Measurements from ENCODE around the gene ITGBL1.

Gene ITGBL1

DNA sequence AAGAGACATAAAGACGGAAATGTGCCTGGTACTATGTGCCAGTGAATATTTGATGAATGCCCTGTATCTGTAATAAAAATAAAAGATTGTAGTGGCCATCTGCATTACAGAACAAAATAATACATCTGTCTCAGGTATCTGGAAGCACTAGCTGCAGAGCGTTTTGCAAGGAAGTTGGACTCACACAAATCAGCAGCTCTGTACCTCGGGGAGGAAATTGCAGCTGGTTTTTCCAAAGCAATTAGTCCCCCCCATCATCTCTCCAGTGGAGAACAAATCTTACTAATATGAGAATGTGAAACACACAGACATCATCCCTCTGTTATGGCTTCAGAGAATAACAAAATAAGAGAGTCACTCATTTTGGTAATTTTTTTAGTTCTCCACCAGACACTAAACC is 245.3 kb downstream of the ITGBL1 start:
- Histone ChIP-seq H3K9me2 (ENCODE audit: low read depth, low read length) (no peaks in the 10 kb centered on the region), H3K4me3 (ENCODE audit: low read depth, low read length, poor library complexity, severe bottlenecking) (no peak overlapping the region), H3K4me1 (ENCODE audit: insufficient read depth, low read length, severe bottlenecking) (no peaks in the 10 kb centered on the region), H3K9me3 (ENCODE audit: low read length) (no peaks in the 10 kb centered on the region), H3K9ac (ENCODE audit: low read length) (no peak overlapping the region), H4K20me1 (ENCODE audit: insufficient read depth, low read length) (no peaks in the 10 kb centered on the region), H3K4me2 (ENCODE audit: low read length) (no peak overlapping the region), H2AFZ (ENCODE audit: low read length) (no peak overlapping the region), H3K79me2 (ENCODE audit: insufficient read depth, low read length) (no peaks in the 10 kb centered on the region), H3K36me3 (ENCODE audit: insufficient read depth, low read length) (no peaks in the 10 kb centered on the region), H3F3A (ENCODE audit: insufficient read depth, low read length) (no peaks in the 10 kb centered on the region), H3K27ac (ENCODE audit: low read depth, low read length, poor library complexity, severe bottlenecking) (no peak overlapping the region), H3K27me3 (ENCODE audit: insufficient read depth, low read length) (peaks cover 4% of the 10 kb centered on the region; the same call in 1 of the 2 replicates)
- TF ChIP-seq EZH2 (IDR thresholded peaks at IDR 0.05; ENCODE audit: borderline replicate concordance, low read length) (no peak), CTCF (IDR thresholded peaks at IDR 0.05; ENCODE audit: low read length) (no peak)

- Histone ChIP-seq H3K36me3 (ENCODE audit: insufficient read depth, low read length) (no peaks in the 10 kb centered on the region), H3F3A (ENCODE audit: insufficient read depth, low read length) (no peaks in the 10 kb centered on the region), H2AFZ (ENCODE audit: low read length) (no peak overlapping the region), H3K4me3 (ENCODE audit: low read depth, low read length, poor library complexity, severe bottlenecking) (no peak overlapping the region), H3K79me2 (ENCODE audit: insufficient read depth, low read length) (no peaks in the 10 kb centered on the region), H3K27me3 (ENCODE audit: insufficient read depth, low read length) (peaks cover 9% of the 10 kb centered on the region; the same call in 1 of the 2 replicates), H3K4me2 (ENCODE audit: low read length) (no peak overlapping the region), H3K27ac (ENCODE audit: low read depth, low read length, poor library complexity, severe bottlenecking) (no peak overlapping the region), H3K9ac (ENCODE audit: low read length) (no peak overlapping the region), H4K20me1 (ENCODE audit: insufficient read depth, low read length) (no peaks in the 10 kb centered on the region), H3K9me2 (ENCODE audit: low read depth, low read length) (no peaks in the 10 kb centered on the region), H3K4me1 (ENCODE audit: insufficient read depth, low read length, severe bottlenecking) (no peaks in the 10 kb centered on the region), H3K9me3 (ENCODE audit: low read length) (no peaks in the 10 kb centered on the region)
- TF ChIP-seq EZH2 (IDR thresholded peaks at IDR 0.05; ENCODE audit: borderline replicate concordance, low read length) (no peak), CTCF (IDR thresholded peaks at IDR 0.05; ENCODE audit: low read length) (no peak)
Observed at GRCh38 chr13:101698400-101698799, 245.9 kb downstream of the ITGBL1 start.

- Histone ChIP-seq H3K9me3 (ENCODE audit: low read length) (no peaks in the 10 kb centered on the region), H3K9ac (ENCODE audit: low read length) (no peak overlapping the region), H3K9me2 (ENCODE audit: low read depth, low read length) (no peaks in the 10 kb centered on the region), H3K4me2 (ENCODE audit: low read length) (no peak overlapping the region), H3K27me3 (ENCODE audit: insufficient read depth, low read length) (peaks cover 9% of the 10 kb centered on the region; the same call in 1 of the 2 replicates), H3K27ac (ENCODE audit: low read depth, low read length, poor library complexity, severe bottlenecking) (no peak overlapping the region), H4K20me1 (ENCODE audit: insufficient read depth, low read length) (no peaks in the 10 kb centered on the region), H3K79me2 (ENCODE audit: insufficient read depth, low read length) (no peaks in the 10 kb centered on the region), H3K36me3 (ENCODE audit: insufficient read depth, low read length) (no peaks in the 10 kb centered on the region), H3K4me3 (ENCODE audit: low read depth, low read length, poor library complexity, severe bottlenecking) (no peak overlapping the region), H3F3A (ENCODE audit: insufficient read depth, low read length) (no peaks in the 10 kb centered on the region), H3K4me1 (ENCODE audit: insufficient read depth, low read length, severe bottlenecking) (no peaks in the 10 kb centered on the region), H2AFZ (ENCODE audit: low read length) (no peak overlapping the region)
- TF ChIP-seq EZH2 (IDR thresholded peaks at IDR 0.05; ENCODE audit: borderline replicate concordance, low read length) (no peak), CTCF (IDR thresholded peaks at IDR 0.05; ENCODE audit: low read length) (no peak)
Observed at GRCh38 chr13:101700598-101700997, 248.1 kb downstream of the ITGBL1 start.
